GM19463 (cell line): Measurements from ENCODE around the gene CBR3.
"Not testable (repeated sequence)": the region's sequence is repeated elsewhere in the genome, so short reads cannot be mapped to it uniquely, and the experiment has no call there.

Source experiments
- ATAC-seq: cut with Tn5 transposase; IDR thresholded peaks from one replicate; pipeline ENCODE4 v1.9.1; 2021; ENCODE audit warnings: mild to moderate bottlenecking, moderate library complexity; ENCODE audit not compliant: unreplicated experiment

CBR3 gene

GRCh38 chr21:36117286-36117741, 17.6 kb upstream of the CBR3 start:
- ATAC-seq = no peak

- ATAC-seq = no peak
These were observed 14.5 kb upstream of the CBR3 start for GRCh38 chr21:36120304-36120888.

- no peak for ATAC-seq
These were observed 11.9 kb upstream of the CBR3 start for GRCh38 chr21:36122977-36123376.

- no peak for ATAC-seq
These were observed 10.5 kb upstream of the CBR3 start for GRCh38 chr21:36124395-36124794.

- no peak for ATAC-seq
These were observed 9.2 kb upstream of the CBR3 start for GRCh38 chr21:36125512-36126207.

- ATAC-seq = no peak
These were observed 8.7 kb upstream of the CBR3 start for GRCh38 chr21:36126208-36126565.

GRCh38 chr21:36126621-36127110, 8.2 kb upstream of the CBR3 start:
- no peak for ATAC-seq

- no peak for ATAC-seq
These were observed 7.5 kb upstream of the CBR3 start for GRCh38 chr21:36127250-36127904.

- ATAC-seq = no peak
These were observed 6.9 kb upstream of the CBR3 start for GRCh38 chr21:36127977-36128376.

- ATAC-seq = no peak
These were observed 5.7 kb upstream of the CBR3 start for GRCh38 chr21:36129219-36129618.

GRCh38 chr21:36130414-36130762, 4.5 kb upstream of the CBR3 start:
- not testable (repeated sequence) for ATAC-seq

GRCh38 chr21:36130839-36131238, 4.0 kb upstream of the CBR3 start:
- ATAC-seq = not testable (repeated sequence)

- no peak for ATAC-seq
These were observed 2.2 kb upstream of the CBR3 start for GRCh38 chr21:36132696-36133095.

- ATAC-seq = no peak
These were observed 668 bp downstream of the CBR3 start for GRCh38 chr21:36135391-36136102.

- ATAC-seq = not testable (repeated sequence)
These were observed 4.9 kb downstream of the CBR3 start for GRCh38 chr21:36139791-36140190.

GRCh38 chr21:36141513-36141925, 6.6 kb downstream of the CBR3 start:
- ATAC-seq = peak; percentile 81

- not testable (repeated sequence) for ATAC-seq
These were observed 9.4 kb downstream of the CBR3 start for GRCh38 chr21:36144233-36144632.

GRCh38 chr21:36145259-36145658, 10.4 kb downstream of the CBR3 start:
- no peak for ATAC-seq

GRCh38 chr21:36147911-36148310, 13.0 kb downstream of the CBR3 start:
- no peak for ATAC-seq

- ATAC-seq = no peak
These were observed 14.0 kb downstream of the CBR3 start for GRCh38 chr21:36148886-36149285.
